ENCODE results near the gene RPL13A.

The RPL13A gene

GRCh38 chr19:49481020-49481683, 6.3 kb upstream of the RPL13A start:
- DNase-seq (ENCODE audit: low spot score): no peak

- no peak for DNase-seq (ENCODE audit: low spot score)
Observed at GRCh38 chr19:49486232-49486631, 1.2 kb upstream of the RPL13A start.

GRCh38 chr19:49486710-49487276, 615 bp upstream of the RPL13A start:
- no peak for DNase-seq (ENCODE audit: low spot score)

GRCh38 chr19:49488046-49488862, 846 bp downstream of the RPL13A start:
- no peak for DNase-seq (ENCODE audit: low spot score)

- DNase-seq (ENCODE audit: low spot score): no peak
Observed at GRCh38 chr19:49488863-49489537, 1.6 kb downstream of the RPL13A start.

- DNase-seq (ENCODE audit: low spot score): no peak
Observed at GRCh38 chr19:49489601-49490167, 2.3 kb downstream of the RPL13A start.

- DNase-seq (ENCODE audit: low spot score): no peak
Observed at GRCh38 chr19:49490287-49491029, 3.0 kb downstream of the RPL13A start.

GRCh38 chr19:49491030-49491803, 3.8 kb downstream of the RPL13A start:
- no peak for DNase-seq (ENCODE audit: low spot score)

GRCh38 chr19:49491804-49492572, 4.6 kb downstream of the RPL13A start:
- DNase-seq (ENCODE audit: low spot score): no peak

- DNase-seq (ENCODE audit: low spot score): no peak
Observed at GRCh38 chr19:49492573-49493405, 5.4 kb downstream of the RPL13A start.

GRCh38 chr19:49496574-49497008, 9.2 kb downstream of the RPL13A start:
- no peak for DNase-seq (ENCODE audit: low spot score)

- no peak for DNase-seq (ENCODE audit: low spot score)
Observed at GRCh38 chr19:49497047-49497788, 9.8 kb downstream of the RPL13A start.

GRCh38 chr19:49497789-49498103, 10.3 kb downstream of the RPL13A start:
- DNase-seq (ENCODE audit: low spot score): no peak

GRCh38 chr19:49498475-49498874, 11.1 kb downstream of the RPL13A start:
- DNase-seq (ENCODE audit: low spot score): no peak

- no peak for DNase-seq (ENCODE audit: low spot score)
Observed at GRCh38 chr19:49499030-49499670, 11.7 kb downstream of the RPL13A start.

GRCh38 chr19:49502866-49503581, 15.6 kb downstream of the RPL13A start:
- peak; percentile 54 for DNase-seq (ENCODE audit: low spot score)

GRCh38 chr19:49503582-49503962, 16.2 kb downstream of the RPL13A start:
- DNase-seq (ENCODE audit: low spot score): no peak
